OCI-LY1 (cell line): ENCODE results near the gene AMDHD2.
"Not testable (repeated sequence)": the region's sequence is repeated elsewhere in the genome, so short reads cannot be mapped to it uniquely, and the experiment has no call there.

Experiments used
- EZH2 ChIP-seq: fragments of 200-600 bp; sonication (generic), shearing (Covaris generic); IDR thresholded peaks from 2 replicates; pipeline ENCODE4 v1.8.0; 2017; ENCODE audit warnings: borderline replicate concordance, mixed run types, mild to moderate bottlenecking, antibody characterized with exemption, low read length, moderate library complexity, mixed read lengths
- TF ChIP-seq, protein P1 (sequence below): fragments of 200-600 bp; sonication (generic), shearing (Covaris generic); IDR thresholded peaks from 2 replicates; pipeline ENCODE4 v1.5.1; 2017; ENCODE audit warnings: mild to moderate bottlenecking, antibody characterized with exemption, low read length, moderate library complexity, mixed read lengths

- TF ChIP-seq, protein P1, sequence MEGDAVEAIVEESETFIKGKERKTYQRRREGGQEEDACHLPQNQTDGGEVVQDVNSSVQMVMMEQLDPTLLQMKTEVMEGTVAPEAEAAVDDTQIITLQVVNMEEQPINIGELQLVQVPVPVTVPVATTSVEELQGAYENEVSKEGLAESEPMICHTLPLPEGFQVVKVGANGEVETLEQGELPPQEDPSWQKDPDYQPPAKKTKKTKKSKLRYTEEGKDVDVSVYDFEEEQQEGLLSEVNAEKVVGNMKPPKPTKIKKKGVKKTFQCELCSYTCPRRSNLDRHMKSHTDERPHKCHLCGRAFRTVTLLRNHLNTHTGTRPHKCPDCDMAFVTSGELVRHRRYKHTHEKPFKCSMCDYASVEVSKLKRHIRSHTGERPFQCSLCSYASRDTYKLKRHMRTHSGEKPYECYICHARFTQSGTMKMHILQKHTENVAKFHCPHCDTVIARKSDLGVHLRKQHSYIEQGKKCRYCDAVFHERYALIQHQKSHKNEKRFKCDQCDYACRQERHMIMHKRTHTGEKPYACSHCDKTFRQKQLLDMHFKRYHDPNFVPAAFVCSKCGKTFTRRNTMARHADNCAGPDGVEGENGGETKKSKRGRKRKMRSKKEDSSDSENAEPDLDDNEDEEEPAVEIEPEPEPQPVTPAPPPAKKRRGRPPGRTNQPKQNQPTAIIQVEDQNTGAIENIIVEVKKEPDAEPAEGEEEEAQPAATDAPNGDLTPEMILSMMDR, result not testable (repeated sequence)
- not testable (repeated sequence) for TF ChIP-seq EZH2
Observed at GRCh38 chr16:2568573-2568972, 48.4 kb downstream of the AMDHD2 start.
